ENCODE data around the gene C1QTNF12. TPM values are rescaled to one million over a fixed set of nuclear protein-coding genes. Genes with fewer than 3 reads are reported as not detected.
A peak's percentile ranks its signal among the peaks of the same experiment; 100 is the strongest.

Gene C1QTNF12
- total and polyA plus RNA-seq, 4 experiments from 2014 or later: 0.31 to 3.3 (median 2.4) TPM; not detected in 1

- intact Hi-C loops (cut with micrococcal nuclease): loop anchor here (1.0 to 5.0 kb wide), 2 partner anchors 170 to 310 kb away; partner anchors contain the start of gene PERM1
- Mint-ChIP-seq H3K27ac (no peak overlapping the region), H3K36me3 (no peaks in the 10 kb centered on the region), H3K27me3 (no peaks in the 10 kb centered on the region), H3K4me3 (no peak overlapping the region), H3K4me1 (peaks cover 0 to 3% (median under 1%) of the 10 kb centered on the region in 4 donors), H3K9me3 (no peaks in the 10 kb centered on the region)
- CTCF ChIA-PET (ENCODE audit: partially characterized antibody): interaction anchor here (0.6 to 3.2 kb wide), 6 partner anchors 61 to 307 kb away, joined by 3 to 57 read pairs (median 4); no protein-coding TSS in a partner anchor
- POLR2A ChIA-PET (ENCODE audit: partially characterized antibody): interaction anchor here (1.1 to 1.6 kb wide), 2 partner anchors 13 to 171 kb away, joined by 3 to 9 read pairs; no protein-coding TSS in a partner anchor
- no peak overlapping the region for H3K4me3 ChIP-seq (ENCODE audit: low read length in 2 of 2)
- peak in 1 of 5 donors; percentile 6 for DNase-seq
- no peaks in the 10 kb centered on the region for H3K27me3 ChIP-seq (ENCODE audit: insufficient read depth, low read length)
- H3K9me3 ChIP-seq (ENCODE audit: control insufficient read depth in 1 of 2, low read length in 2 of 2): no peaks in the 10 kb centered on the region
- no peak overlapping the region for H3K27ac ChIP-seq (ENCODE audit: low read depth, low read length)
- H3K36me3 ChIP-seq (ENCODE audit: insufficient read depth, low read length): no peaks in the 10 kb centered on the region
- H3K4me1 ChIP-seq (ENCODE audit: insufficient read depth, low read length): no peaks in the 10 kb centered on the region
Observed at GRCh38 chr1:1292442-1292779, 45.9 kb upstream of the C1QTNF12 start.

- no peaks in the 10 kb centered on the region for H3K4me1 ChIP-seq (ENCODE audit: insufficient read depth, low read length)
- no peaks in the 10 kb centered on the region for H3K36me3 Mint-ChIP-seq
Observed at GRCh38 chr1:1291548-1292441, 45.3 kb upstream of the C1QTNF12 start.

GRCh38 chr1:1291023-1291528 is 44.6 kb upstream of the C1QTNF12 start:
- no peaks in the 10 kb centered on the region for H3K9me3 Mint-ChIP-seq
- peaks cover 0 to 3% (median under 1%) of the 10 kb centered on the region in 4 donors for H3K4me1 Mint-ChIP-seq
- H3K36me3 ChIP-seq (ENCODE audit: insufficient read depth, low read length): no peaks in the 10 kb centered on the region
- ChIA-PET POLR2A (ENCODE audit: partially characterized antibody) (interaction anchor here (0.6 to 1.6 kb wide), 4 partner anchors 14 to 169 kb away, joined by 3 to 9 read pairs (median 3); partner anchors contain the start of gene UBE2J2), CTCF (ENCODE audit: partially characterized antibody) (interaction anchor here (0.7 to 3.2 kb wide), 7 partner anchors 9 to 307 kb away, joined by 3 to 57 read pairs (median 3); no protein-coding TSS in a partner anchor)
- no peak overlapping the region for H3K27ac ChIP-seq (ENCODE audit: low read depth, low read length)
- H3K27me3 ChIP-seq (ENCODE audit: insufficient read depth, low read length): no peaks in the 10 kb centered on the region
- H3K27ac Mint-ChIP-seq: no peak overlapping the region
- H3K27me3 Mint-ChIP-seq: no peaks in the 10 kb centered on the region
- H3K4me3 Mint-ChIP-seq: no peak overlapping the region
- no peaks in the 10 kb centered on the region for H3K4me1 ChIP-seq (ENCODE audit: insufficient read depth, low read length)
- H3K4me3 ChIP-seq (ENCODE audit: low read length in 2 of 2): no peak overlapping the region
- H3K9me3 ChIP-seq (ENCODE audit: control insufficient read depth in 1 of 2, low read length in 2 of 2): no peaks in the 10 kb centered on the region
- peak in 1 of 5 donors; percentile 14 for DNase-seq
- intact Hi-C loops (cut with micrococcal nuclease): loop anchor here (5.0 kb wide), 1 partner anchor 309 kb away; the partner anchor contains the start of gene PERM1
- no peaks in the 10 kb centered on the region for H3K36me3 Mint-ChIP-seq

More at GRCh38 chr1:1291548-1292441, 45.3 kb upstream of the C1QTNF12 start:
- Mint-ChIP-seq H3K4me1 (peaks cover 0 to 3% (median under 1%) of the 10 kb centered on the region in 4 donors), H3K27me3 (no peaks in the 10 kb centered on the region), H3K9me3 (no peaks in the 10 kb centered on the region), H3K4me3 (no peak overlapping the region), H3K27ac (peak overlapping the region in 1 of 7 donors; percentile 16)
- H3K36me3 ChIP-seq (ENCODE audit: insufficient read depth, low read length): no peaks in the 10 kb centered on the region
- H3K4me3 ChIP-seq (ENCODE audit: low read length in 2 of 2): no peak overlapping the region
- no peaks in the 10 kb centered on the region for H3K9me3 ChIP-seq (ENCODE audit: control insufficient read depth in 1 of 2, low read length in 2 of 2)
- ChIA-PET CTCF (ENCODE audit: partially characterized antibody) (interaction anchor here (0.6 to 3.2 kb wide), 7 partner anchors 61 to 307 kb away, joined by 3 to 57 read pairs (median 3); no protein-coding TSS in a partner anchor), POLR2A (ENCODE audit: partially characterized antibody) (interaction anchor here (0.6 to 1.6 kb wide), 3 partner anchors 14 to 170 kb away, joined by 3 to 9 read pairs (median 3); no protein-coding TSS in a partner anchor)
- intact Hi-C loops (cut with micrococcal nuclease): loop anchor here (1.0 to 5.0 kb wide), 2 partner anchors 169 to 309 kb away; partner anchors contain the start of gene PERM1
- no peak overlapping the region for H3K27ac ChIP-seq (ENCODE audit: low read depth, low read length)
- no peaks in the 10 kb centered on the region for H3K27me3 ChIP-seq (ENCODE audit: insufficient read depth, low read length)
- peak; percentile 60 to 71 (median 69) for DNase-seq

GRCh38 chr1:1290238-1290731 is 43.8 kb upstream of the C1QTNF12 start:
- intact Hi-C loops (cut with micrococcal nuclease): loop anchor here (5.0 kb wide), 1 partner anchor 308 kb away; the partner anchor contains the start of gene PERM1
- no peak overlapping the region for H3K4me3 Mint-ChIP-seq
- POLR2A ChIA-PET (ENCODE audit: partially characterized antibody): interaction anchor here (0.7 kb wide), 1 partner anchor 17 kb away, joined by 3 read pairs; the partner anchor contains the start of gene UBE2J2

GRCh38 chr1:1287288-1288110 is 41.0 kb upstream of the C1QTNF12 start:
- H3K27me3 ChIP-seq (ENCODE audit: insufficient read depth, low read length): no peaks in the 10 kb centered on the region
- H3K4me1 Mint-ChIP-seq: peaks cover 0 to 4% (median under 1%) of the 10 kb centered on the region in 4 donors
- H3K4me3 ChIP-seq (ENCODE audit: low read length in 2 of 2): no peak overlapping the region
- H3K27ac Mint-ChIP-seq: no peak overlapping the region
- no peaks in the 10 kb centered on the region for H3K9me3 ChIP-seq (ENCODE audit: control insufficient read depth in 1 of 2, low read length in 2 of 2)
- intact Hi-C loops (cut with micrococcal nuclease): no loop called here
- H3K36me3 ChIP-seq (ENCODE audit: insufficient read depth, low read length): no peaks in the 10 kb centered on the region
- H3K4me1 ChIP-seq (ENCODE audit: insufficient read depth, low read length): no peaks in the 10 kb centered on the region
- POLR2A ChIA-PET (ENCODE audit: partially characterized antibody): no interaction called here
- H3K4me3 Mint-ChIP-seq: no peak overlapping the region
- peak in 1 of 5 donors; percentile 22 for DNase-seq
- no peaks in the 10 kb centered on the region for H3K9me3 Mint-ChIP-seq
- CTCF ChIA-PET (ENCODE audit: partially characterized antibody): interaction anchor here (1.2 to 2.1 kb wide), 2 partner anchors 12 to 165 kb away, joined by 3 to 6 read pairs; no protein-coding TSS in a partner anchor
- H3K36me3 Mint-ChIP-seq: no peaks in the 10 kb centered on the region
- H3K27ac ChIP-seq (ENCODE audit: low read depth, low read length): no peak overlapping the region
- H3K27me3 Mint-ChIP-seq: no peaks in the 10 kb centered on the region

More at GRCh38 chr1:1290238-1290731, 43.8 kb upstream of the C1QTNF12 start:
- CTCF ChIA-PET (ENCODE audit: partially characterized antibody): interaction anchor here (0.7 to 3.2 kb wide), 4 partner anchors 8 to 306 kb away, joined by 3 to 57 read pairs (median 4); no protein-coding TSS in a partner anchor
- Mint-ChIP-seq H3K4me1 (peaks cover 0 to 3% (median under 1%) of the 10 kb centered on the region in 4 donors), H3K27me3 (no peaks in the 10 kb centered on the region), H3K36me3 (no peaks in the 10 kb centered on the region), H3K27ac (no peak overlapping the region), H3K9me3 (no peaks in the 10 kb centered on the region)
- no peak overlapping the region for H3K27ac ChIP-seq (ENCODE audit: low read depth, low read length)
- H3K9me3 ChIP-seq (ENCODE audit: control insufficient read depth in 1 of 2, low read length in 2 of 2): no peaks in the 10 kb centered on the region
- no peak overlapping the region for H3K4me3 ChIP-seq (ENCODE audit: low read length in 2 of 2)
- H3K27me3 ChIP-seq (ENCODE audit: insufficient read depth, low read length): no peaks in the 10 kb centered on the region
- H3K4me1 ChIP-seq (ENCODE audit: insufficient read depth, low read length): no peaks in the 10 kb centered on the region
- no peaks in the 10 kb centered on the region for H3K36me3 ChIP-seq (ENCODE audit: insufficient read depth, low read length)
- DNase-seq: peak; percentile 40 to 71 (median 56)

Measured in CD4-positive, alpha-beta memory T cell (primary cell).